HEK293 (cell line): Measurements from ENCODE around the gene GPR4.

ENCODE experiments used
- EGR2 ChIP-seq: fragments of 450-650 bp; formaldehyde crosslinking; IDR thresholded peaks from 2 replicates; pipeline ENCODE4 v1.5.1; 2016; ENCODE audit warnings: low read depth, missing biosample characterization, missing genetic modification characterization
- KLF10 ChIP-seq: fragments of 450-650 bp; IDR thresholded peaks from 2 replicates; pipeline ENCODE4 v1.5.1; 2018; ENCODE audit warnings: missing biosample characterization, mild to moderate bottlenecking, missing genetic modification characterization
- KLF16 ChIP-seq: fragments of 450-650 bp; formaldehyde crosslinking; IDR thresholded peaks from 2 replicates; pipeline ENCODE4 v1.5.1; 2017; ENCODE audit warnings: missing biosample characterization, missing genetic modification characterization
- KLF8 ChIP-seq: fragments of 450-650 bp; formaldehyde crosslinking; IDR thresholded peaks from 2 replicates; pipeline ENCODE4 v1.5.1; 2016; ENCODE audit warnings: missing biosample characterization, missing genetic modification characterization
- KLF9 ChIP-seq: fragments of 450-650 bp; formaldehyde crosslinking; IDR thresholded peaks from 2 replicates; pipeline ENCODE4 v1.5.1; 2016; ENCODE audit warnings: missing biosample characterization, missing genetic modification characterization, low read depth
- OVOL3 ChIP-seq: fragments of 450-650 bp; formaldehyde crosslinking; IDR thresholded peaks from 2 replicates; pipeline ENCODE4 v1.5.1; 2016; ENCODE audit warnings: missing biosample characterization, missing genetic modification characterization
- PRDM1 ChIP-seq: fragments of 450-650 bp; formaldehyde crosslinking; IDR thresholded peaks from 2 replicates; pipeline ENCODE4; 2016; ENCODE audit warnings: missing biosample characterization, missing genetic modification characterization
- SCRT1 ChIP-seq: fragments of 450-650 bp; formaldehyde crosslinking; IDR thresholded peaks from 2 replicates; pipeline ENCODE4 v1.5.1; 2016; ENCODE audit warnings: missing biosample characterization, missing genetic modification characterization, borderline replicate concordance
- SP2 ChIP-seq: fragments of 450-650 bp; formaldehyde crosslinking; IDR thresholded peaks from 2 replicates; pipeline ENCODE4 v1.5.1; 2016; ENCODE audit warnings: missing biosample characterization, missing genetic modification characterization
- SP3 ChIP-seq: fragments of 450-650 bp; formaldehyde crosslinking; IDR thresholded peaks from 2 replicates; pipeline ENCODE4 v1.5.1; 2016; ENCODE audit warnings: missing biosample characterization, missing genetic modification characterization
- SP7 ChIP-seq: fragments of 450-650 bp; formaldehyde crosslinking; IDR thresholded peaks from 2 replicates; pipeline ENCODE4 v1.5.1; 2016; ENCODE audit warnings: missing biosample characterization, missing genetic modification characterization
- ZBTB1 ChIP-seq: fragments of 450-650 bp; formaldehyde crosslinking; IDR thresholded peaks from 2 replicates; pipeline ENCODE4 v1.5.1; 2016; ENCODE audit warnings: missing biosample characterization, missing genetic modification characterization
- ZFP3 ChIP-seq: fragments of 450-650 bp; formaldehyde crosslinking; IDR thresholded peaks from 2 replicates; pipeline ENCODE4 v1.5.1; 2016; ENCODE audit warnings: low read depth, missing biosample characterization, missing genetic modification characterization
- ZFP69B ChIP-seq: fragments of 450-650 bp; formaldehyde crosslinking; IDR thresholded peaks from 2 replicates; pipeline ENCODE4 v1.5.1; 2016; ENCODE audit warnings: missing biosample characterization, missing genetic modification characterization
- ZIC2 ChIP-seq: fragments of 450-650 bp; formaldehyde crosslinking; IDR thresholded peaks from 2 replicates; pipeline ENCODE4 v1.5.1; 2016; ENCODE audit warnings: missing biosample characterization, missing genetic modification characterization
- ZNF157 ChIP-seq: fragments of 450-650 bp; formaldehyde crosslinking; IDR thresholded peaks from 2 replicates; pipeline ENCODE4 v1.5.1; 2016; ENCODE audit warnings: missing biosample characterization, missing genetic modification characterization
- ZNF2 ChIP-seq: fragments of 450-650 bp; formaldehyde crosslinking; IDR thresholded peaks from 2 replicates; pipeline ENCODE4 v1.5.1; 2016; ENCODE audit warnings: missing biosample characterization, missing genetic modification characterization
- ZNF341 ChIP-seq: fragments of 450-650 bp; formaldehyde crosslinking; IDR thresholded peaks from 2 replicates; pipeline ENCODE4; 2016; ENCODE audit warnings: low read depth, missing biosample characterization, missing genetic modification characterization
- ZNF416 ChIP-seq: fragments of 450-650 bp; formaldehyde crosslinking; IDR thresholded peaks from 2 replicates; pipeline ENCODE4 v1.5.1; 2016; ENCODE audit warnings: missing biosample characterization, missing genetic modification characterization
- ZNF423 ChIP-seq: fragments of 450-650 bp; formaldehyde crosslinking; IDR thresholded peaks from 2 replicates; pipeline ENCODE4 v1.5.1; 2016; ENCODE audit warnings: missing biosample characterization, missing genetic modification characterization
- ZNF426 ChIP-seq: fragments of 450-650 bp; formaldehyde crosslinking; IDR thresholded peaks from 2 replicates; pipeline ENCODE4 v1.5.1; 2017; ENCODE audit warnings: missing biosample characterization, missing genetic modification characterization, mild to moderate bottlenecking, inconsistent platforms, moderate library complexity
- ZNF561 ChIP-seq: fragments of 450-650 bp; IDR thresholded peaks from 2 replicates; pipeline ENCODE4 v1.5.1; 2018; ENCODE audit warnings: missing biosample characterization, missing genetic modification characterization, borderline replicate concordance
- ZNF843 ChIP-seq: fragments of 450-650 bp; formaldehyde crosslinking; IDR thresholded peaks from 2 replicates; pipeline ENCODE4 v1.5.1; 2016; ENCODE audit warnings: missing biosample characterization, missing genetic modification characterization
- ZSCAN16 ChIP-seq: fragments of 450-650 bp; formaldehyde crosslinking; IDR thresholded peaks from 2 replicates; pipeline ENCODE4 v1.5.1; 2016; ENCODE audit warnings: missing biosample characterization, missing genetic modification characterization
- ZXDB ChIP-seq: fragments of 450-650 bp; formaldehyde crosslinking; IDR thresholded peaks from 2 replicates; pipeline ENCODE4 v1.5.1; 2016; ENCODE audit warnings: missing biosample characterization, missing genetic modification characterization
- TF ChIP-seq, protein P1 (sequence below): fragments of 450-650 bp; formaldehyde crosslinking; optimal IDR thresholded peaks from 2 replicates; pipeline ENCODE3; 2016; ENCODE audit warnings: missing biosample characterization, mild to moderate bottlenecking, missing genetic modification characterization
- TF ChIP-seq, protein P2 (sequence below): fragments of 450-650 bp; formaldehyde crosslinking; IDR thresholded peaks from 2 replicates; pipeline ENCODE4 v1.5.1; 2016; ENCODE audit warnings: missing biosample characterization, missing genetic modification characterization
- TF ChIP-seq, protein P3 (sequence below): fragments of 450-650 bp; formaldehyde crosslinking; IDR thresholded peaks from 2 replicates; pipeline ENCODE4 v1.5.1; 2016; ENCODE audit warnings: missing biosample characterization, missing genetic modification characterization
- TF ChIP-seq, protein P4 (sequence below): IDR thresholded peaks from 2 replicates; pipeline ENCODE4 v1.6.1; 2011; ENCODE audit warnings: mild to moderate bottlenecking, low read depth, low read length, borderline replicate concordance
- TF ChIP-seq, protein P5 (sequence below): fragments of 450-650 bp; formaldehyde crosslinking; IDR thresholded peaks from 2 replicates; pipeline ENCODE4 v1.5.1; 2017; ENCODE audit warnings: missing biosample characterization, missing genetic modification characterization
- TF ChIP-seq, protein P6 (sequence below): fragments of 450-650 bp; formaldehyde crosslinking; conservative IDR thresholded peaks from 2 replicates; pipeline ENCODE4 v1.5.1; 2016; ENCODE audit warnings: low read depth, missing biosample characterization, missing genetic modification characterization

Gene GPR4

DNA sequence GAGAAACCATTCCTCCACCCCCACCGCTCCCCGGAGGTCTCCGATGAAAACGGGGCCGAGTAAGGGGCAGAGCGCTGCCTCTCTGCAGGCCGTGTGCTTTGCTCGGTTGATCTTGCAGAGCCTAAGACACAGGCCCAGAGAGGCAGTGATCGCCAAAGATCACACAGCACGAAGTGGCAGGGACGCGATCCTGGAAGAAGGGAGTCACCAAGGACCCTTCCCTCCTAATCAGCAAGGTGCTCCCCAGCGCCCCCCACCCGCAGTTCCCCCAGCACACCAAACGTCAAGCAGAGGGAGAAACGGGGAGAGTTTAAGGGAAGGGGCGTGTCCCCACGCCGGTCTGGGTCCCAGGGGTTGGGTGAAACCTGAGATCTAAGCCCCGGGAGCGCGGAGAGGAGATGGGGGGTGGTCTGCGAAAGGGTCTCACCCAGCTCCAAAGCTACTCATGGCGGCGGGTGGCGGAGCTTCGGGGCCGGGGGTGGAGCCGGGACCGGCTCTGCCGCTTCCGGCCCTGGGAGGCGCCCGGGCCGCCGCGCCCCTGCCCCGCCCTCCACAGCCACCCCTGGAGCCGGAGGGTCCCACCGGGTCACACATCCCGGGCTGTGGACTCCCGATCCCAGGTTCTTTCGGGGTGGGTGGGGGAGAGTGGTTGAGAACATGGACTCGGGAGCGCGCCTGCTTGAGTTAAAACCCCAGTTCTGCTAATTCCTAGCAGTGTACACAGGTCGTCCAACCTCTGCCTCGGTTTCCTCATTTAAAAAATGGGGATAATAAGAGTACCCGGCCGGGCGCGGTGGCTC lies 37.1 kb upstream of the GPR4 start, which contains the start of gene EML2 (continued):
- no peak for TF ChIP-seq OVOL3
- TF ChIP-seq SP3 (tag by site-specific recombination), result peak; percentile 48; the same call in 1 of the 2 replicates
- peak; percentile 40; the same call in 1 of the 2 replicates for TF ChIP-seq SP7 (tag by site-specific recombination)
- no peak for TF ChIP-seq SCRT1 (tag by site-specific recombination)
- peak; percentile 24; the same call in 1 of the 2 replicates for TF ChIP-seq KLF8 (tag by site-specific recombination)
- peak; percentile 82 for TF ChIP-seq KLF16 (tag by site-specific recombination)
- peak; percentile 38 for TF ChIP-seq SP2 (tag by site-specific recombination)
- TF ChIP-seq PRDM1, result no peak
- TF ChIP-seq ZNF416 (tag by site-specific recombination), result no peak
- no peak for TF ChIP-seq ZFP3 (tag by site-specific recombination)
- peak; percentile 98 for TF ChIP-seq KLF10 (tag by site-specific recombination)
- TF ChIP-seq, protein P1, sequence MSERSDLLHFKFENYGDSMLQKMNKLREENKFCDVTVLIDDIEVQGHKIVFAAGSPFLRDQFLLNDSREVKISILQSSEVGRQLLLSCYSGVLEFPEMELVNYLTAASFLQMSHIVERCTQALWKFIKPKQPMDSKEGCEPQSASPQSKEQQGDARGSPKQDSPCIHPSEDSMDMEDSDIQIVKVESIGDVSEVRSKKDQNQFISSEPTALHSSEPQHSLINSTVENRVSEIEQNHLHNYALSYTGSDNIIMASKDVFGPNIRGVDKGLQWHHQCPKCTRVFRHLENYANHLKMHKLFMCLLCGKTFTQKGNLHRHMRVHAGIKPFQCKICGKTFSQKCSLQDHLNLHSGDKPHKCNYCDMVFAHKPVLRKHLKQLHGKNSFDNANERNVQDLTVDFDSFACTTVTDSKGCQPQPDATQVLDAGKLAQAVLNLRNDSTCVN (tag by site-specific recombination), result peak; percentile 25
- TF ChIP-seq, protein P2, sequence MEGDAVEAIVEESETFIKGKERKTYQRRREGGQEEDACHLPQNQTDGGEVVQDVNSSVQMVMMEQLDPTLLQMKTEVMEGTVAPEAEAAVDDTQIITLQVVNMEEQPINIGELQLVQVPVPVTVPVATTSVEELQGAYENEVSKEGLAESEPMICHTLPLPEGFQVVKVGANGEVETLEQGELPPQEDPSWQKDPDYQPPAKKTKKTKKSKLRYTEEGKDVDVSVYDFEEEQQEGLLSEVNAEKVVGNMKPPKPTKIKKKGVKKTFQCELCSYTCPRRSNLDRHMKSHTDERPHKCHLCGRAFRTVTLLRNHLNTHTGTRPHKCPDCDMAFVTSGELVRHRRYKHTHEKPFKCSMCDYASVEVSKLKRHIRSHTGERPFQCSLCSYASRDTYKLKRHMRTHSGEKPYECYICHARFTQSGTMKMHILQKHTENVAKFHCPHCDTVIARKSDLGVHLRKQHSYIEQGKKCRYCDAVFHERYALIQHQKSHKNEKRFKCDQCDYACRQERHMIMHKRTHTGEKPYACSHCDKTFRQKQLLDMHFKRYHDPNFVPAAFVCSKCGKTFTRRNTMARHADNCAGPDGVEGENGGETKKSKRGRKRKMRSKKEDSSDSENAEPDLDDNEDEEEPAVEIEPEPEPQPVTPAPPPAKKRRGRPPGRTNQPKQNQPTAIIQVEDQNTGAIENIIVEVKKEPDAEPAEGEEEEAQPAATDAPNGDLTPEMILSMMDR (tag by site-specific recombination), result peak; percentile 90
- 0 out of 2 replicates have a peak, but pooled peaks have one; percentile 21 for TF ChIP-seq ZNF341 (tag by site-specific recombination)
- TF ChIP-seq ZNF423 (tag by site-specific recombination), result 0 out of 2 replicates have a peak, but pooled peaks have one; percentile 20
- no peak for TF ChIP-seq EGR2 (tag by site-specific recombination)
- TF ChIP-seq ZNF2 (tag by site-specific recombination), result peak; percentile 57; the same call in 1 of the 2 replicates
- TF ChIP-seq, protein P3, sequence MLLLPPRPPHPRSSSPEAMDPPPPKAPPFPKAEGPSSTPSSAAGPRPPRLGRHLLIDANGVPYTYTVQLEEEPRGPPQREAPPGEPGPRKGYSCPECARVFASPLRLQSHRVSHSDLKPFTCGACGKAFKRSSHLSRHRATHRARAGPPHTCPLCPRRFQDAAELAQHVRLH (tag by site-specific recombination), result peak; percentile 49; the same call in 1 of the 2 replicates
- TF ChIP-seq ZFP69B (tag by site-specific recombination), result peak; percentile 79
- TF ChIP-seq, protein P4, sequence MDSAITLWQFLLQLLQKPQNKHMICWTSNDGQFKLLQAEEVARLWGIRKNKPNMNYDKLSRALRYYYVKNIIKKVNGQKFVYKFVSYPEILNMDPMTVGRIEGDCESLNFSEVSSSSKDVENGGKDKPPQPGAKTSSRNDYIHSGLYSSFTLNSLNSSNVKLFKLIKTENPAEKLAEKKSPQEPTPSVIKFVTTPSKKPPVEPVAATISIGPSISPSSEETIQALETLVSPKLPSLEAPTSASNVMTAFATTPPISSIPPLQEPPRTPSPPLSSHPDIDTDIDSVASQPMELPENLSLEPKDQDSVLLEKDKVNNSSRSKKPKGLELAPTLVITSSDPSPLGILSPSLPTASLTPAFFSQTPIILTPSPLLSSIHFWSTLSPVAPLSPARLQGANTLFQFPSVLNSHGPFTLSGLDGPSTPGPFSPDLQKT, result no peak
- TF ChIP-seq ZNF843, result no peak
- no peak for TF ChIP-seq ZNF426 (tag by site-specific recombination)
- TF ChIP-seq KLF9, result peak; percentile 93
- no peak for TF ChIP-seq ZNF157 (tag by site-specific recombination)
- no peak for TF ChIP-seq ZBTB1 (tag by site-specific recombination)
- TF ChIP-seq, protein P5, sequence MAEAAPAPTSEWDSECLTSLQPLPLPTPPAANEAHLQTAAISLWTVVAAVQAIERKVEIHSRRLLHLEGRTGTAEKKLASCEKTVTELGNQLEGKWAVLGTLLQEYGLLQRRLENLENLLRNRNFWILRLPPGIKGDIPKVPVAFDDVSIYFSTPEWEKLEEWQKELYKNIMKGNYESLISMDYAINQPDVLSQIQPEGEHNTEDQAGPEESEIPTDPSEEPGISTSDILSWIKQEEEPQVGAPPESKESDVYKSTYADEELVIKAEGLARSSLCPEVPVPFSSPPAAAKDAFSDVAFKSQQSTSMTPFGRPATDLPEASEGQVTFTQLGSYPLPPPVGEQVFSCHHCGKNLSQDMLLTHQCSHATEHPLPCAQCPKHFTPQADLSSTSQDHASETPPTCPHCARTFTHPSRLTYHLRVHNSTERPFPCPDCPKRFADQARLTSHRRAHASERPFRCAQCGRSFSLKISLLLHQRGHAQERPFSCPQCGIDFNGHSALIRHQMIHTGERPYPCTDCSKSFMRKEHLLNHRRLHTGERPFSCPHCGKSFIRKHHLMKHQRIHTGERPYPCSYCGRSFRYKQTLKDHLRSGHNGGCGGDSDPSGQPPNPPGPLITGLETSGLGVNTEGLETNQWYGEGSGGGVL (tag by site-specific recombination), result peak; percentile 38; the same call in 1 of the 2 replicates
- 0 out of 2 replicates have a peak, but pooled peaks have one; percentile 76 for TF ChIP-seq ZNF561 (tag by site-specific recombination)
- TF ChIP-seq ZXDB, result peak; percentile 67
- no peak for TF ChIP-seq ZSCAN16
- TF ChIP-seq, protein P6, sequence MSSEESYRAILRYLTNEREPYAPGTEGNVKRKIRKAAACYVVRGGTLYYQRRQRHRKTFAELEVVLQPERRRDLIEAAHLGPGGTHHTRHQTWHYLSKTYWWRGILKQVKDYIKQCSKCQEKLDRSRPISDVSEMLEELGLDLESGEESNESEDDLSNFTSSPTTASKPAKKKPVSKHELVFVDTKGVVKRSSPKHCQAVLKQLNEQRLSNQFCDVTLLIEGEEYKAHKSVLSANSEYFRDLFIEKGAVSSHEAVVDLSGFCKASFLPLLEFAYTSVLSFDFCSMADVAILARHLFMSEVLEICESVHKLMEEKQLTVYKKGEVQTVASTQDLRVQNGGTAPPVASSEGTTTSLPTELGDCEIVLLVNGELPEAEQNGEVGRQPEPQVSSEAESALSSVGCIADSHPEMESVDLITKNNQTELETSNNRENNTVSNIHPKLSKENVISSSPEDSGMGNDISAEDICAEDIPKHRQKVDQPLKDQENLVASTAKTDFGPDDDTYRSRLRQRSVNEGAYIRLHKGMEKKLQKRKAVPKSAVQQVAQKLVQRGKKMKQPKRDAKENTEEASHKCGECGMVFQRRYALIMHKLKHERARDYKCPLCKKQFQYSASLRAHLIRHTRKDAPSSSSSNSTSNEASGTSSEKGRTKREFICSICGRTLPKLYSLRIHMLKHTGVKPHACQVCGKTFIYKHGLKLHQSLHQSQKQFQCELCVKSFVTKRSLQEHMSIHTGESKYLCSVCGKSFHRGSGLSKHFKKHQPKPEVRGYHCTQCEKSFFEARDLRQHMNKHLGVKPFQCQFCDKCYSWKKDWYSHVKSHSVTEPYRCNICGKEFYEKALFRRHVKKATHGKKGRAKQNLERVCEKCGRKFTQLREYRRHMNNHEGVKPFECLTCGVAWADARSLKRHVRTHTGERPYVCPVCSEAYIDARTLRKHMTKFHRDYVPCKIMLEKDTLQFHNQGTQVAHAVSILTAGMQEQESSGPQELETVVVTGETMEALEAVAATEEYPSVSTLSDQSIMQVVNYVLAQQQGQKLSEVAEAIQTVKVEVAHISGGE (tag by site-specific recombination), result peak; percentile 50; the same call in 1 of the 2 replicates
- TF ChIP-seq ZIC2, result 0 out of 2 replicates have a peak, but pooled peaks have one; percentile 26
